Activated T-helper 2 cell treated with anti-CD3 and anti-CD28 coated beads, Interferon-gamma antibody, Interleukin-2, Interleukin-4, amounts not matched to agents 10 μg/mL and 5 μg/mL and 100 μg/mL, durations not matched to agents 14 hours and 24 hours and 36 hours (primary cell): Measurements from ENCODE around the gene LPP. TPM values are rescaled to one million over a fixed set of nuclear protein-coding genes. Genes with fewer than 3 reads are reported as not detected.

Experiments
- DNase-seq: peaks from one replicate; pipeline ENCODE4 v3.0.0; 2021; ENCODE audit warnings: low spot score
- H3K27ac Mint-ChIP-seq: one replicate; pipeline ENCODE4 v1.8.0; 2021; ENCODE audit warnings: mixed read lengths
- H3K27me3 Mint-ChIP-seq: one replicate; pipeline ENCODE4 v1.8.0; 2021; ENCODE audit warnings: low read depth, mixed read lengths
- H3K36me3 Mint-ChIP-seq: one replicate; pipeline ENCODE4 v1.8.0; 2021; ENCODE audit warnings: low read depth, mixed read lengths
- H3K4me1 Mint-ChIP-seq: one replicate; pipeline ENCODE4 v1.8.0; 2021; ENCODE audit warnings: low read depth, mixed read lengths
- H3K4me3 Mint-ChIP-seq: one replicate; pipeline ENCODE4 v1.8.0; 2021; ENCODE audit warnings: low read depth, mild to moderate bottlenecking, moderate library complexity, mixed read lengths
- H3K9me3 Mint-ChIP-seq: one replicate; pipeline ENCODE4 v1.8.0; 2021; ENCODE audit warnings: mixed read lengths
- intact Hi-C: fragments of 100-400 bp; cut with micrococcal nuclease; formaldehyde crosslinking; loops from one replicate; pipeline ENCODE4 v1.15.1; 2023
- total RNA-seq: library from RNA; stranded (reverse); gene quantifications from 2 replicates; pipeline ENCODE4 v1.2.3, GENCODE V29; 2022

The LPP gene
- total RNA-seq, 1 donor from 2014 or later: 54.5 TPM

DNA sequence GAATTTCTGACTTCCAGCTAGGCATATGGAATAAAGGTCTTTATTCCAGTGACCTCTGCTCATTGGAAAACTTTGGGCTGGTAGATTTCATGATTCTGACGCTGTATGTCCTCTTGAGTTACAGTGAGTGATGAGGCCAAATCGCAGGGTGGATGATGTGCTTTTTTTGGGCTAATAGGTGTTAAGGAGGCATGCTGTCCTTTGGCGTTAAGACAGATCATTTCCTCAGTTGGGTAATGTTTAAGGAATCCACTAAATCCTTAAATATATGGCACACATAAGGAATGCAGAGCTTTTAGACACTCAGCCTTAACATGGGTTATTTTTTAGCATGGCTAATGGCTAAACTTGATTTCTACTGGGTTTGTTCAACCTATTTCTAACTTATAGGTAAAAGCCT is 87.9 kb downstream of the LPP start:
- H3K36me3 Mint-ChIP-seq: peaks cover 35% of the 10 kb centered on the region

GRCh38 chr3:188242436-188243123 is 88.6 kb downstream of the LPP start:
- Mint-ChIP-seq H3K36me3 (peaks cover 31% of the 10 kb centered on the region), H3K4me3 (no peak overlapping the region), H3K9me3 (no peaks in the 10 kb centered on the region), H3K27me3 (no peaks in the 10 kb centered on the region), H3K27ac (no peak overlapping the region), H3K4me1 (peaks cover 23% of the 10 kb centered on the region)
- no peak for DNase-seq
- intact Hi-C loops: no loop called here

More for the DNA sequence above, 87.9 kb downstream of the LPP start:
- DNase-seq: no peak
- intact Hi-C loops: no loop called here
- peaks cover 28% of the 10 kb centered on the region for H3K4me1 Mint-ChIP-seq
- H3K27me3 Mint-ChIP-seq: no peaks in the 10 kb centered on the region
- no peak overlapping the region for H3K27ac Mint-ChIP-seq
- H3K4me3 Mint-ChIP-seq: no peak overlapping the region
- no peaks in the 10 kb centered on the region for H3K9me3 Mint-ChIP-seq

DNA sequence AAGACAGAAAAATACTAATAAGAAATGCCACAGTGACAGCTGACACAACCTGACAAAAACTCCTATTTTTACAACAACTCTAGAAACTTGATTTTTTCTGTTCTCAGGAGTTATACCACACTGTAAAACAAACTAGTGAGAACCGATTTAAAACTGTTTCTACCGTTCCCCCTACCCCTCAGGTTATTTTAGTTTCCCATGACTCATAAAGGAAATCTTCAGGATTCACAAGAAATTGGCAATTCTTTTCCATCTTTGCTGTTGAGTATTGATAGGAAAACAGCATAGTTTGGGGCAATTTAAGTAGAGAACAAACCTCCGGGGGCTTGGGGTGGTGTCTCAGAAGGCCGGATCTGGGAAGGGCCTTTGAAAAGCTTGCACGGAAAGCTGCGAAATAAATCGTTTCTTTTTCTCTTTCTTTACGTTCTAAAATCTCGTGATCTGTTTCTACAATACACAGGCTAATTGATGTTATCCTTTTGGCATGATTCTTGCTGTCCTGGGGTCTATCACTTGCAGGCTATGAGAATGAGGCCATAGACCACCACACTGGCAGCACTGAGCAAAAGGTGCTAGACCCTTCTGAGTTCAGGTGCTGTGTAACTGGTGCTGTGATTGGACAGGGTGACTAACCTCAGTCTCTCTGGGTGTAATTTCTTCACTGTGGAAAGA is 89.3 kb downstream of the LPP start:
- peaks cover 27% of the 10 kb centered on the region for H3K36me3 Mint-ChIP-seq
- no peaks in the 10 kb centered on the region for H3K9me3 Mint-ChIP-seq
- DNase-seq: no peak
- H3K4me1 Mint-ChIP-seq: peaks cover 22% of the 10 kb centered on the region
- intact Hi-C loops: no loop called here
- H3K27ac Mint-ChIP-seq: no peak overlapping the region
- no peak overlapping the region for H3K4me3 Mint-ChIP-seq
- H3K27me3 Mint-ChIP-seq: no peaks in the 10 kb centered on the region

DNA sequence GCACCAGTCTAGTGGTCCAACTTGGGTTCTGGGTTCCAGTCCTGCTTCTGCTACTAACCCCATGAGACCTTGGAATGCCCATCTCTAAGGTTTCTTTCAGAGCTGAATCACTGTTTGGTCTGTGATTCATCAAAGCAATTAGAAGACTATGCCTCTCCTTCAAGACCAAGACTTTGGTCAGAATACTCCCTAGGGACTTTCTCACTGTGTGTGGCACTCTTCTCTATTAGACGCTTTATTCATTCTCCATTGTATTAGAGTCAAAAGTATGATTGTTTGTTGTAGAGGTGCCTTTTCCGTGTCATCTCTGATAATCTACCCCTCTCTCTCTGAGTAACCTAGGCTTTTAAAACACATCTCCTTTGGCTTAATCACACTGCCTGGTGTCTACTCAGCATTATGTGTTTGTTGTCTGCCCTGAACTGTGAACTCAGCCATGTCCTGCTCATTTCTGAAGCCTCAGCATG is 90.5 kb downstream of the LPP start:
- no peaks in the 10 kb centered on the region for H3K9me3 Mint-ChIP-seq
- H3K4me3 Mint-ChIP-seq: no peak overlapping the region
- peaks cover 29% of the 10 kb centered on the region for H3K36me3 Mint-ChIP-seq
- no peak for DNase-seq
- peaks cover 21% of the 10 kb centered on the region for H3K4me1 Mint-ChIP-seq
- no peaks in the 10 kb centered on the region for H3K27me3 Mint-ChIP-seq
- intact Hi-C loops: loop anchor here (1.0 kb wide), 1 partner anchor 10 kb away; no protein-coding TSS in a partner anchor
- H3K27ac Mint-ChIP-seq: no peak overlapping the region

GRCh38 chr3:188246905-188247304 is 92.9 kb downstream of the LPP start:
- Mint-ChIP-seq H3K4me1 (peaks cover 28% of the 10 kb centered on the region), H3K27me3 (no peaks in the 10 kb centered on the region), H3K9me3 (peaks cover 4% of the 10 kb centered on the region), H3K4me3 (no peak overlapping the region), H3K27ac (no peak overlapping the region), H3K36me3 (peaks cover 30% of the 10 kb centered on the region)
- intact Hi-C loops: no loop called here
- DNase-seq: no peak

- Mint-ChIP-seq H3K36me3 (peaks cover 41% of the 10 kb centered on the region), H3K4me1 (peaks cover 25% of the 10 kb centered on the region), H3K9me3 (peaks cover 11% of the 10 kb centered on the region), H3K27me3 (no peaks in the 10 kb centered on the region), H3K4me3 (no peak overlapping the region), H3K27ac (no peak overlapping the region)
- no peak for DNase-seq
- intact Hi-C loops: no loop called here
These were observed 94.1 kb downstream of the LPP start for GRCh38 chr3:188248036-188248561.

- no peak for DNase-seq
- Mint-ChIP-seq H3K9me3 (peaks cover 22% of the 10 kb centered on the region), H3K4me3 (no peak overlapping the region), H3K36me3 (peaks cover 48% of the 10 kb centered on the region), H3K27me3 (no peaks in the 10 kb centered on the region), H3K27ac (peak overlapping the region; percentile 95), H3K4me1 (peaks cover 54% of the 10 kb centered on the region)
- intact Hi-C loops: no loop called here
These were observed 99.3 kb downstream of the LPP start for GRCh38 chr3:188253123-188253793.

DNA sequence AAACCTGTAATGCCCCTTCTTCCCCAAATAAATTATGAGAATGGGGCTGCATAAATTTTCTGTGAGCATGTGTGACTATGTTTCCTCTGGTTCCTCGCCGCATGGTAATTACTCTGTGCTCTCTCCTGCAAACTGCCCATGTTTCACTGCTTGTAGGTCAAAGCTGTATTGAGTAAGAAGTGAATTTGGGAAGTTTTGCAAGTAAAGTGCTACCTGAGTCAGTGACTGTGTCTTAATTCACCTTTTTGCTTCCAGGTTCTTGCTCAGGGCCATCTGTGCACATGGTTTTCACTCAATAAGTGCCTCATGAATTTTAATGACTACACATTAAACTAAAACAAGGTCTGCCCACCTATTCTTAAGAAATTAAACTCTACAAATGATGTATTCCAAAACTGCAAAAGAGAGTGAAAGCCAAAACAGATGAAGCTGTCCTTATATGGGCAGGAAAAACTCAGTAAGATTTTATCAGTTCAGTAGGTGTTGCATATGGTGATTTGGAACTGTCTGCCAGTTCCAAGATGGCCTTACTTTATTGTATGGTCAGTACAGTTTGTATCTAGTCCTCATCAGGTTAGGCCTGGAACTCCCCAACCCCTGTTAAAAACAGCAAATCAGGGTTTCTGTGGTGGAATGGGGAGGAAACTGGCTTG is 100.0 kb downstream of the LPP start:
- peaks cover 48% of the 10 kb centered on the region for H3K36me3 Mint-ChIP-seq
- H3K27me3 Mint-ChIP-seq: no peaks in the 10 kb centered on the region
- H3K27ac Mint-ChIP-seq: peak overlapping the region; percentile 95
- DNase-seq: no peak
- peaks cover 22% of the 10 kb centered on the region for H3K9me3 Mint-ChIP-seq
- H3K4me3 Mint-ChIP-seq: peak overlapping the region; percentile 37
- peaks cover 59% of the 10 kb centered on the region for H3K4me1 Mint-ChIP-seq
- intact Hi-C loops: loop anchor here (1.0 to 2.0 kb wide), 5 partner anchors 10 to 509 kb away; partner anchors contain the start of genes BCL6 and LPP

- Mint-ChIP-seq H3K9me3 (peaks cover 22% of the 10 kb centered on the region), H3K4me1 (peaks cover 63% of the 10 kb centered on the region), H3K27ac (peak overlapping the region; percentile 95), H3K36me3 (peaks cover 51% of the 10 kb centered on the region), H3K4me3 (no peak overlapping the region), H3K27me3 (no peaks in the 10 kb centered on the region)
- intact Hi-C loops: loop anchor here (1.0 to 5.0 kb wide), 11 partner anchors 10 to 509 kb away; partner anchors contain the start of genes BCL6 and LPP
- DNase-seq: no peak
These were observed 100.6 kb downstream of the LPP start for GRCh38 chr3:188254520-188255070.

DNA sequence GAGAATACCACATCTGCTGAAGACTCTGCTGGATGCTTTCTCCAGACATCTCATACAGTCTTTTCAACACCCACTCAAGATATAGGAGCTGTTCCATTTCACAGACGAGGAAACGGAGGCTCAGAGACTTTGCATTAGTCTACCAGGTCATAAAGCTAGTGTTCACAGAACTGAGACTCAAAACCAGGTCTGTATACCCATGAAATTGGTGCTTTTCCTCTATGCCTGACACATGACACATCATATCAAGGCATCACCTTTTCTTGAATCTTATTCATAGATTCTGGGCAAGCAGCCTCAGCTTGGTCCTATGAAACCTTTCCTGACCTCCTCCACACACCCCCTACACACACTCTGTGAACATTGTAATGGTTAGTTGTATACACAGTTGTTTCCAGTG is 101.2 kb downstream of the LPP start:
- Mint-ChIP-seq H3K9me3 (peaks cover 22% of the 10 kb centered on the region), H3K27me3 (no peaks in the 10 kb centered on the region), H3K27ac (peak overlapping the region; percentile 95), H3K36me3 (peaks cover 49% of the 10 kb centered on the region), H3K4me1 (peaks cover 61% of the 10 kb centered on the region), H3K4me3 (no peak overlapping the region)
- DNase-seq: no peak
- intact Hi-C loops: loop anchor here (1.0 to 5.0 kb wide), 8 partner anchors 43 to 452 kb away; partner anchors contain the start of gene LPP

GRCh38 chr3:188256758-188257157 is 102.8 kb downstream of the LPP start:
- intact Hi-C loops: loop anchor here (1.0 to 5.0 kb wide), 6 partner anchors 28 to 196 kb away; no protein-coding TSS in a partner anchor
- DNase-seq: no peak
- H3K4me1 Mint-ChIP-seq: peaks cover 56% of the 10 kb centered on the region
- no peaks in the 10 kb centered on the region for H3K27me3 Mint-ChIP-seq
- peaks cover 18% of the 10 kb centered on the region for H3K9me3 Mint-ChIP-seq
- no peak overlapping the region for H3K27ac Mint-ChIP-seq
- no peak overlapping the region for H3K4me3 Mint-ChIP-seq
- peaks cover 39% of the 10 kb centered on the region for H3K36me3 Mint-ChIP-seq
